ENCODE measurements around the gene MRM1.
A peak's percentile ranks its signal among the peaks of the same experiment; 100 is the strongest.

Gene MRM1

DNA sequence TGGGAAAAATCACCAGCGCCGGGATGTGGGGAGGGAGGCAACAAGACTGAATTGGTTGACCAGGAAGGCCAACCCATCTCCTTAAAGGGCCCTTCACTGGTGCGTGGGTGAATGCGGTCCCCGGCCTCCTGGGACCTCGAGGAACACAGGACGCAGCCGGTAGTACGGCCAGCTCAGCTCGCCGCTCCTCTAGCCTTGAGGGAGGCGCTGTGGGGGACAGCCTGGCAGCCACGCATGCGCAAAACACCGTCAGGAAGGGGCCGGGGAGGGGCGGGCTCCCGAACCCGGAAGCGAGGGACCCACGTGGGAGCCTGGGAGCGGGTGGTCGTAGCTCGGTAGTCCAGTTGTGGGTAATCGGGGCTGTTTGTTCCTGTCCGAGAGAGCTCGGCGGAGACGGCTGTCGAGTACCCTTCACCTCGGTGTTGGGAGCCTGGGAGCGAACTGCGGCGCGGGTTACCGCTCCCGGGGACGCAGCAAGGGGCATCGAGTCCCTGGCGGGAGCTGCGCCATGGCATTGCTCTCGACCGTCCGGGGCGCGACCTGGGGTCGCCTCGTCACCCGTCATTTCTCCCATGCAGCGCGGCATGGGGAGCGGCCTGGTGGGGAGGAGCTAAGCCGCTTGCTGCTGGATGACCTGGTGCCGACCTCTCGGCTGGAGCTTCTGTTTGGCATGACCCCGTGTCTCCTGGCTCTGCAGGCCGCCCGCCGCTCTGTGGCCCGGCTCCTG lies at the start of gene MRM1:
Gene MRM1, plus strand, starts transcription at position 281 of the 727 bp plus-strand sequence. Its CDS starts 228 bp downstream, at position 509.
- peak; percentile 96 for DNase-seq

- DNase-seq: no peak
Measured at GRCh38 chr17:36553459-36553858, 47.9 kb upstream of the MRM1 start.

DNA sequence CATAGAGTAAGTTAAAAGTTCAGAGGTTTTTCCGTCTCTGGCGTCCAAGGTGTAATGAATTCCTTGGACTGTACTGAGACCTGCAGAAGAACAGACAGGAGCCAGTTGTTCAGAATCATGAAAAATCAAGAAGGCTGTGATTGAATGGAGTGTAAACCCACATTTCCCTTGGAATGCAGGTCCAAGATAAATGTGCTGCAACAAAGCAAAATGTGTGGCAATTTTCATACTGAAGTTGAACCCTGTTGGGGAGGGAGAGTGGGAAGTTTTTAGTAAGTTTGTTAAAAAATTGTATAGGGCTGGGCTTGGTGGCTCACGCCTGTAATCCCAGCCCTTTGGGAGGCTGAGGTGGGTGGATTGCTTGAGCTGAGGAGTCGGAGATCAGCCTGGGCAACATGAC lies 35.3 kb upstream of the MRM1 start:
- no peak for DNase-seq

- no peak for DNase-seq
Measured at GRCh38 chr17:36575028-36575427, 26.4 kb upstream of the MRM1 start.

GRCh38 chr17:36576793-36577192 lies 24.6 kb upstream of the MRM1 start:
- no peak for DNase-seq

- DNase-seq: no peak
Measured at GRCh38 chr17:36578671-36579070, 22.7 kb upstream of the MRM1 start.

DNA sequence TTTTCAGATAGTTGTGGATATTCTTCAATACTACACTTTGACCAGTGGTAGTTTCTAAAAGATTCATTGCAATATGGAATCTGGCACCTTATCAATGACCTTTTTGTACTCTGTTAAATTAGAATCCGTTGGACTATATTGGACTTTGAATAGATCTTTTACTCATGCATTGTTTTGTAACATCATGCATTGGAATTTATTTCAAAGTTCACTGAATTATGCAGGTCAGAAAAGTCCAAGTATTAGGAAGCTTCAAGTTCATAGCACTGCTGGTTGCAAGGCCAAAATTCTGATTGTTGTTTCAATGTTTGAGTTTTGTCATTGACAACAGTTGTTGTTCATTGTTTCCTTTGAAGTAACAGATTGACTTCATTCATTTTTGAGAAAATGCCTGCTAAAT lies 17.6 kb upstream of the MRM1 start:
- DNase-seq: no peak

GRCh38 chr17:36586138-36586537 lies 15.2 kb upstream of the MRM1 start:
- no peak for DNase-seq

DNA sequence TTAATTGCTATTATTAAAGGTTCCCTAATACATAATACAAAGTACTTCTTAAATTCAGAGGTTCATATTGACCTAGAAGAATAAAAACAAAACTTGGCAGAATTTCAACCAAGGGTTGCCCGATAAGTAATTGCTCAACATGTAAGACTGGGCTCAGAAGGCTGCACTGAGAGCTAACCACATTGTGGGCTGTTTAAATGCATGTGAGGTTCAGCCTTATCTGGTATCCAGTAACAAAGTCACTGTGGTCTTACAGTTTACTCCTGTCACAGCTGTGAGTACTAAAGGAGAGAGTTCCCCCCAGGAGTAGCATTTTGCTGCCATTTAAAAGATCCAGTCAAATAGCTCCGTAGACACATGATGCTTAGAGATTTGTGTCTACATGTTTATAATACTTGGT lies 11.3 kb upstream of the MRM1 start:
- DNase-seq: peak; percentile 23

GRCh38 chr17:36591434-36592315 lies 9.7 kb upstream of the MRM1 start, which contains the start of gene DHRS11:
DHRS11 (plus strand) TSS chr17:36591879; CDS start chr17:36592010, 131 bp downstream.
- DNase-seq: peak; percentile 90

- DNase-seq: no peak
Measured at GRCh38 chr17:36592316-36592715, 9.1 kb upstream of the MRM1 start.

GRCh38 chr17:36592716-36593321 lies 8.6 kb upstream of the MRM1 start:
- DNase-seq: no peak

GRCh38 chr17:36593656-36594316 lies 7.6 kb upstream of the MRM1 start:
- no peak for DNase-seq

DNA sequence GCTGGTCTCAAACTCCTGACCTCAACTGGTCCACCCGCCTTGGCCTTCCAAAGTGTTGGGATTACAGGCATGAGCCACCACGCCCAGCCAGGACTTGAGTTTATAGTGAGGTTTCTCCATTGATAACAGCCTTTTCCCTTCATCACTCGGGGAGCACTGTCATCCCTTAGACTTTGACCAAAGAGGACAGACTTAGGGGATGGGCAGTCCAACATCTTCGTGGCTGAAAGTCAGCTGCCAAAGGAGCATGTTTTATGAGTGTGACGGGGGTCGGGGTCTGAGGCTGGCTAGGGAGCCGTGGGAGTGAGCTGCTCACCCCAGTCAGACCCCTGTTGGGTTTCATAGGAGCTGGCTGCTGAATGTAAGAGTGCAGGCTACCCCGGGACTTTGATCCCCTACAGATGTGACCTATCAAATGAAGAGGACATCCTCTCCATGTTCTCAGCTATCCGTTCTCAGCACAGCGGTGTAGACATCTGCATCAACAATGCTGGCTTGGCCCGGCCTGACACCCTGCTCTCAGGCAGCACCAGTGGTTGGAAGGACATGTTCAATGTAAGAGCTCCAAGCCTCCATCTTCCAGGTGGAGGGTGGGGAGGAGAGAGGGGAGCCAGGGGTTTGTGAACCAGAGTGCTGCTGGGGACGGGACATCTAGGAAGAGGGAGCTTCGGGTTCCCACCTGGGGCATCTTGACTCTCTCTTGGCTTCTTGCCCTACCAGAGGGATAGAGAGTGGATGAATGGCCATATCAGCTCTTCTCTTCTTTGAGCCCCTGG lies 6.6 kb upstream of the MRM1 start:
- DNase-seq: no peak

- DNase-seq: no peak
Measured at GRCh38 chr17:36597226-36597625, 4.2 kb upstream of the MRM1 start.

DNA sequence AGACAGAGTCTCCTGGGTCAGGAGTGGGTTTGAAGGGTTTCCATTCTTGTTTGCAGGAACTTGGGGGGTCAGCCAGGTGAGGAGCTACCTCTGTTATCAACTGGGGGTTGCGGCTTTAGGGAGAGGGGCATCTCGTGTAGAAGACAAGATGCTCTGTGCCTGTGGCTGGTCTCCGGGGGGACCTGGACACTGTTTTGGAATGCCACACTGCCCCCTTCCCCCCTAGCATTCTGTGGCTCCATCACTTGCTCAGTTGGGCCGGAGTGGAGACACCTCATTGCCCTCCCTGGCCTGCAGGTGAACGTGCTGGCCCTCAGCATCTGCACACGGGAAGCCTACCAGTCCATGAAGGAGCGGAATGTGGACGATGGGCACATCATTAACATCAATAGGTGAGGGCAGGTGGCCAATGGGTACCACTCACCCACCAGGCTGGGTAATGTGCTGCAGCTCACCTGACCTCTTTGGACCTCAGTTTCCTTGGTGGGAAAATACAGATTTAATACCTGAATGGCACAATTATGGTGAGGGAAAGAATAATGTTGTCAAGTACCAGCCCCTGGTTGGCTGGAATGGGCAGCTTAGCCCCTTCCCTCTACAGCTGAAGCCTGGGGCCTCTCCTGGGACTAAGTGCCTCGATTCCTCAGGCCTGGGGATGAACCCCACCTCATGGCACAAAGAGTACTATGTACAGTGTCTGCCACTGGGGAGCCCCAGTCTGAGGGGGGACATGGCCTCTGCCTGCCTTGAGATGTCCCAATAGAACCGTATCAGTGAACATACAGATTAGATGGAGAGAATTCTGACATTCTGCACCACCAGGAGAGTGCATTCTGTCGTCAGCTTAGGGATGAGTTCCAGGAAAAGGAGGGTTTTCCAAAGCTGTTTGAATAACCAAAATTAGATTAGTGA lies 3.3 kb upstream of the MRM1 start:
- DNase-seq: no peak

DNA sequence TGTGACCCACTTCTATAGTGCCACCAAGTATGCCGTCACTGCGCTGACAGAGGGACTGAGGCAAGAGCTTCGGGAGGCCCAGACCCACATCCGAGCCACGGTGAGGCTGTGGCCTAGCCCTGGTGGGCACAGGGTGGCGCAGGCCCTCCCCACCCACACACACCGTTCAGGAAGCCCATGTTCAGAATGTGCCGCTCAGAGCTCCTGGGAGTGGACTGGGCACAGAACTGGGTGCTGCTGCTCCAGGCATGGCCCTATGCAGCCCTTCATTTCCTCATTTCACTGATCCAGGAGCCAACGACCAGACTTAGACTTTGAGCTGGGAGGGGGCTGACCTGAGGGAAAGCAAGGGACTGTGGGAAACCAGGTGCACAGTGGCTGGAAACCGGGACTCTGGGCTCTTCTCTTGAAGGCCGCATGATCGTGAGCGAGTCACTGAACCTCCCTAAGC lies 2.4 kb upstream of the MRM1 start:
- no peak for DNase-seq

- DNase-seq: no peak
Measured at GRCh38 chr17:36599546-36600250, 1.7 kb upstream of the MRM1 start.

DNA sequence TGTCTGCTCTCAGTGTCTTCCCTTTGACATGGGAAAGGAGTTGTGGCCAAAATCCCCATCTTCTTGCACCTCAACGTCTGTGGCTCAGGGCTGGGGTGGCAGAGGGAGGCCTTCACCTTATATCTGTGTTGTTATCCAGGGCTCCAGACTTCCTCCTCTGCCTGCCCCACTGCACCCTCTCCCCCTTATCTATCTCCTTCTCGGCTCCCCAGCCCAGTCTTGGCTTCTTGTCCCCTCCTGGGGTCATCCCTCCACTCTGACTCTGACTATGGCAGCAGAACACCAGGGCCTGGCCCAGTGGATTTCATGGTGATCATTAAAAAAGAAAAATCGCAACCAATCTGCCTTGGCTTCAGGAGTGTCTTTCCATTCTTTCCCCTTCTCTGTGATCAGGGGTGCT lies 918 bp upstream of the MRM1 start:
- DNase-seq: no peak

GRCh38 chr17:36600936-36601302 lies 464 bp upstream of the MRM1 start:
- no peak for DNase-seq
